ENCODE measurements around the gene SEC24C.
"Not testable (repeated sequence)": the region's sequence is repeated elsewhere in the genome, so short reads cannot be mapped to it uniquely, and the experiment has no call there.

- TF ChIP-seq ARHGAP35 (CRISPR knock-in tag; IDR thresholded peaks at IDR 0.05; ENCODE audit: borderline replicate concordance); ZNF280D (CRISPR knock-in tag; IDR thresholded peaks at IDR 0.05); POLR2AphosphoS5 (IDR thresholded peaks at IDR 0.05; ENCODE audit: low read depth, low read length); CTCF (CRISPR knock-in tag; IDR thresholded peaks at IDR 0.05); EP300 (IDR thresholded peaks at IDR 0.05; ENCODE audit: low read depth in 2 of 2, low read length in 2 of 2); EP300 (CRISPR knock-in tag; IDR thresholded peaks at IDR 0.05; ENCODE audit: borderline replicate concordance); LBX2 (CRISPR knock-in tag; IDR thresholded peaks at IDR 0.05; ENCODE audit: borderline replicate concordance): not testable (repeated sequence)
Observed at GRCh38 chr10:73740501-73741254, 3.5 kb upstream of the SEC24C start.

All from HepG2 (cell line).